ENCODE results near the gene CPHXL.

The CPHXL gene

GRCh38 chr16:75726390-75726789 is at the start of gene CPHXL:
Gene CPHXL, minus strand, starts transcription at chr16:75726490. Its CDS starts 48 bp downstream, at chr16:75726442.
- no peak for DNase-seq

- no peak for DNase-seq
Measured at GRCh38 chr16:75774197-75774596, 47.9 kb upstream of the CPHXL start.

- no peak for DNase-seq
Measured at GRCh38 chr16:75770051-75770450, 43.8 kb upstream of the CPHXL start.

- peak; percentile 35 for DNase-seq
Measured at GRCh38 chr16:75764154-75764768, 38.0 kb upstream of the CPHXL start.

- no peak for DNase-seq
Measured at GRCh38 chr16:75763204-75763603, 36.9 kb upstream of the CPHXL start.

GRCh38 chr16:75762746-75763145 is 36.5 kb upstream of the CPHXL start:
- no peak for DNase-seq

GRCh38 chr16:75761108-75761507 is 34.8 kb upstream of the CPHXL start:
- no peak for DNase-seq

GRCh38 chr16:75760018-75760519 is 33.8 kb upstream of the CPHXL start:
- no peak for DNase-seq

GRCh38 chr16:75758215-75758614 is 31.9 kb upstream of the CPHXL start:
- DNase-seq = no peak

GRCh38 chr16:75754141-75754540 is 27.9 kb upstream of the CPHXL start:
- DNase-seq = no peak

GRCh38 chr16:75750528-75750927 is 24.2 kb upstream of the CPHXL start:
- no peak for DNase-seq

GRCh38 chr16:75746359-75746758 is 20.1 kb upstream of the CPHXL start:
- no peak for DNase-seq

- DNase-seq = no peak
Measured at GRCh38 chr16:75745823-75746222, 19.5 kb upstream of the CPHXL start.

- DNase-seq = no peak
Measured at GRCh38 chr16:75745242-75745641, 19.0 kb upstream of the CPHXL start.

- DNase-seq = no peak
Measured at GRCh38 chr16:75742424-75743047, 16.2 kb upstream of the CPHXL start.

GRCh38 chr16:75733305-75734211 is 7.3 kb upstream of the CPHXL start:
- no peak for DNase-seq

- DNase-seq = no peak
Measured at GRCh38 chr16:75732871-75733270, 6.6 kb upstream of the CPHXL start.

GRCh38 chr16:75727221-75727620 is 931 bp upstream of the CPHXL start:
- DNase-seq = no peak

- DNase-seq = no peak
Measured at GRCh38 chr16:75718452-75718851, 7.8 kb downstream of the CPHXL start.

GRCh38 chr16:75714661-75715060 is 11.6 kb downstream of the CPHXL start:
- DNase-seq = no peak

- no peak for DNase-seq
Measured at GRCh38 chr16:75710344-75710743, 15.9 kb downstream of the CPHXL start.

GRCh38 chr16:75703306-75703705 is 23.0 kb downstream of the CPHXL start:
- no peak for DNase-seq

- DNase-seq = no peak
Measured at GRCh38 chr16:75702242-75702641, 24.0 kb downstream of the CPHXL start.

- DNase-seq = no peak
Measured at GRCh38 chr16:75701361-75701760, 24.9 kb downstream of the CPHXL start, which contains the start of gene DUXB. Gene DUXB, minus strand, starts transcription at chr16:75701461. Its CDS starts 43 bp downstream, at chr16:75701418.

Measured in activated effector memory CD4-positive, alpha-beta T cell treated with Interleukin-2 at 50 U/mL for 16 hours (primary cell).